Liver (tissue), 9 donors: ENCODE results near the gene DIO3. TPM values are rescaled to one million over a fixed set of nuclear protein-coding genes. Genes with fewer than 3 reads are reported as not detected.
"Not testable (repeated sequence)": the region's sequence is repeated elsewhere in the genome, so short reads cannot be mapped to it uniquely, and the experiment has no call there.

ENCODE experiments used
- DNase-seq: peaks from one replicate; pipeline ENCODE4 v3.0.0-alpha.2; 2017; ENCODE audit warnings: low spot score
- H3K27ac ChIP-seq, 2 donors: one replicate each; pipeline ENCODE4 v1.7.0; 2013; ENCODE audit warnings: inconsistent platforms in 2 of 2, low read length in 2 of 2, control low read depth in 1 of 2, low read depth in 1 of 2, mild to moderate bottlenecking in 1 of 2
- H3K27me3 ChIP-seq, 4 donors: one replicate each; pipeline versions ENCODE4 v1.6.1 to v1.7.0; 2013; ENCODE audit warnings: low read length in 3 of 4, inconsistent platforms in 1 of 4, mild to moderate bottlenecking in 1 of 4, moderate library complexity in 1 of 4; ENCODE audit not compliant: control insufficient read depth in 4 of 4, insufficient read depth in 4 of 4
- H3K36me3 ChIP-seq, 4 donors: one replicate each; pipeline versions ENCODE4 v1.6.1 to v1.7.0; 2013; ENCODE audit warnings: low read length in 3 of 4, mild to moderate bottlenecking in 3 of 4, low read depth in 1 of 4, moderate library complexity in 1 of 4; ENCODE audit not compliant: control insufficient read depth in 4 of 4, insufficient read depth in 3 of 4
- H3K4me1 ChIP-seq, 4 donors: one replicate each; pipeline versions ENCODE4 v1.6.1 to v1.7.0; 2013; ENCODE audit warnings: low read length in 3 of 4, mild to moderate bottlenecking in 3 of 4, moderate library complexity in 1 of 4; ENCODE audit not compliant: control insufficient read depth in 4 of 4, insufficient read depth in 4 of 4
- H3K4me3 ChIP-seq, 3 donors: one replicate each; pipeline versions ENCODE4 v1.6.1 to v1.7.0; 2013; ENCODE audit warnings: low read length in 3 of 3, control low read depth in 1 of 3, low read depth in 1 of 3, mild to moderate bottlenecking in 1 of 3
- H3K9ac ChIP-seq, 2 donors: one replicate each; pipeline ENCODE4 v1.7.0; 2013; ENCODE audit warnings: low read length in 2 of 2, mild to moderate bottlenecking in 2 of 2, moderate library complexity in 2 of 2, control low read depth in 1 of 2, low read depth in 1 of 2
- H3K9me3 ChIP-seq, 4 donors: one replicate each; pipeline versions ENCODE4 v1.6.1 to v1.7.0; 2013; ENCODE audit warnings: low read length in 3 of 4; ENCODE audit not compliant: control insufficient read depth in 4 of 4
- ATF3 ChIP-seq: IDR thresholded peaks from 2 replicates; pipeline ENCODE4 v1.6.1; 2016; ENCODE audit warnings: antibody characterized with exemption
- CTCF ChIP-seq: fragments of 150-350 bp; IDR thresholded peaks from 2 replicates; pipeline ENCODE4 v1.5.1; 2017; ENCODE audit warnings: improper control_type of control experiment, low read depth, low read length; ENCODE audit not compliant: missing input control
- EGR1 ChIP-seq, 2 donors: IDR thresholded peaks; 2 replicates each; pipeline ENCODE4 v1.6.1; 2016 to 2018; ENCODE audit warnings: antibody characterized with exemption in 2 of 2, low read depth in 2 of 2
- FOXA1 ChIP-seq: IDR thresholded peaks from 2 replicates; pipeline ENCODE4 v1.6.1; 2016; ENCODE audit warnings: antibody characterized with exemption
- FOXA2 ChIP-seq: IDR thresholded peaks from 2 replicates; pipeline ENCODE4 v1.6.1; 2016; ENCODE audit warnings: antibody characterized with exemption
- GABPA ChIP-seq, 2 donors: IDR thresholded peaks in 1 of 2; conservative IDR thresholded peaks in 1 of 2; 2 replicates each; pipeline ENCODE4 v1.6.1; 2016; ENCODE audit warnings: antibody characterized with exemption in 2 of 2, mild to moderate bottlenecking in 1 of 2, moderate library complexity in 1 of 2
- HNF4A ChIP-seq, 2 donors: conservative IDR thresholded peaks; 2 replicates each; pipeline ENCODE4 v1.6.1; 2016; ENCODE audit warnings: antibody characterized with exemption in 2 of 2, mild to moderate bottlenecking in 2 of 2
- HNF4G ChIP-seq: IDR thresholded peaks from 2 replicates; pipeline ENCODE4 v1.6.1; 2016; ENCODE audit warnings: antibody characterized with exemption
- JUND ChIP-seq, 2 donors: IDR thresholded peaks; 2 replicates each; pipeline ENCODE4 v1.6.1; 2016; ENCODE audit warnings: antibody characterized with exemption in 2 of 2
- NR2F2 ChIP-seq: IDR thresholded peaks from 2 replicates; pipeline ENCODE4 v1.6.1; 2016; ENCODE audit warnings: antibody characterized with exemption
- RAD21 ChIP-seq, 2 donors: IDR thresholded peaks; 2 replicates each; pipeline ENCODE4 v1.6.1; 2016; ENCODE audit warnings: antibody characterized with exemption in 2 of 2, mild to moderate bottlenecking in 2 of 2
- REST ChIP-seq: IDR thresholded peaks from 2 replicates; pipeline ENCODE4 v1.6.1; 2016; ENCODE audit warnings: antibody characterized with exemption, mild to moderate bottlenecking
- RXRA ChIP-seq, 2 donors: IDR thresholded peaks; 2 replicates each; pipeline ENCODE4 v1.6.1; 2017 to 2018; ENCODE audit warnings: antibody characterized with exemption in 2 of 2, mild to moderate bottlenecking in 1 of 2
- SP1 ChIP-seq: IDR thresholded peaks from 2 replicates; pipeline ENCODE4 v1.6.1; 2018; ENCODE audit warnings: antibody characterized with exemption, mild to moderate bottlenecking
- TAF1 ChIP-seq: conservative IDR thresholded peaks from 2 replicates; pipeline ENCODE4 v1.6.1; 2016; ENCODE audit warnings: antibody characterized with exemption, mild to moderate bottlenecking
- YY1 ChIP-seq: IDR thresholded peaks from 2 replicates; pipeline ENCODE4 v1.6.1; 2016; ENCODE audit warnings: antibody characterized with exemption, mild to moderate bottlenecking
- ZBTB33 ChIP-seq: IDR thresholded peaks from 2 replicates; pipeline ENCODE4 v1.6.1; 2016; ENCODE audit warnings: antibody characterized with exemption
- WGBS: extraction: QIAGEN DNeasy Blood & Tissue Kit; methylation state at CpG from one replicate; pipeline ENCODE4 v1.1.7; 2013; 5-methylcytosine and 5-hydroxymethylcytosine counted together
- polyA plus RNA-seq, 2 donors: library from polyadenylated mRNA; stranded (reverse) in 1 of 2; unstranded in 1 of 2; fragments of 200-250 nt in 1 of 2; fragments of >200 nt in 1 of 2; fragmentation: Nextera tagmentation in 1 of 2; extraction: Ambion mirVana in 1 of 2; gene quantifications; one replicate each; pipeline versions ENCODE4 v1.2.1 to v1.2.3, GENCODE V29; 2013 to 2015
- total RNA-seq, 2 donors: library from RNA; depleted of rRNA; stranded (reverse); fragments of >200 nt; gene quantifications; one replicate each; pipeline ENCODE4 v1.2.3, GENCODE V29; 2014
- donor health status: healthy.
- donor health status: healthy.
- donor health status: healthy.
- donor health status: healthy.
- donor health status: healthy.

DIO3 gene
- total and polyA plus RNA-seq, 4 donors, result 0.17 to 9.3 (median 0.51) TPM; not detected in 1

GRCh38 chr14:101555669-101556043 lies 5.6 kb upstream of the DIO3 start:
- H3K27ac ChIP-seq, H3K9me3 ChIP-seq, H3K27me3 ChIP-seq, H3K36me3 ChIP-seq, DNase-seq, H3K4me3 ChIP-seq, H3K9ac ChIP-seq: not testable (repeated sequence)
- H3K4me1 ChIP-seq, result peaks cover 0 to 21% (median 9%) of the 10 kb centered on the region in 4 donors
- 84% methylated on average over 5 of the region's 5 CpGs for WGBS

- no peak overlapping the region for H3K9ac ChIP-seq
- H3K36me3 ChIP-seq, result no peaks in the 10 kb centered on the region
- no peak for DNase-seq
- no peaks in the 10 kb centered on the region for H3K27me3 ChIP-seq
- H3K4me3 ChIP-seq, result no peak overlapping the region
- H3K27ac ChIP-seq, result no peak overlapping the region
- H3K4me1 ChIP-seq, result peaks cover 0 to 21% (median 10%) of the 10 kb centered on the region in 4 donors
- WGBS, result 83% methylated on average over 10 of the region's 10 CpGs
- TF ChIP-seq RXRA (IDR thresholded peaks at IDR 0.05), result no peak
- TF ChIP-seq REST, result no peak
- no peak for TF ChIP-seq HNF4A (conservative IDR thresholded peaks at IDR 0.05)
- no peak for TF ChIP-seq GABPA (IDR thresholded peaks at IDR 0.05 in 1 of 2, conservative IDR thresholded peaks at IDR 0.05 in 1 of 2)
- TF ChIP-seq EGR1 (IDR thresholded peaks at IDR 0.05; ENCODE audit: low read depth in 2 of 2), result no peak
- TF ChIP-seq FOXA2, result no peak
- TF ChIP-seq NR2F2, result no peak
- no peak for TF ChIP-seq ZBTB33
- no peak for TF ChIP-seq CTCF
- no peak for TF ChIP-seq YY1
- TF ChIP-seq TAF1, result no peak
- TF ChIP-seq RAD21 (IDR thresholded peaks at IDR 0.05), result no peak
- no peak for TF ChIP-seq JUND (IDR thresholded peaks at IDR 0.05)
- no peak for TF ChIP-seq ATF3
- no peak for TF ChIP-seq HNF4G
- TF ChIP-seq SP1, result no peak
- no peak for TF ChIP-seq FOXA1
- peaks cover 0 to under 1% (median 0%) of the 10 kb centered on the region in 4 donors for H3K9me3 ChIP-seq
Measured at GRCh38 chr14:101556131-101556530, 5.2 kb upstream of the DIO3 start.
